CD4-positive, alpha-beta memory T cell (primary cell): ENCODE results near the gene ALG1. TPM values are rescaled to one million over a fixed set of nuclear protein-coding genes. Genes with fewer than 3 reads are reported as not detected.

Experiments
- CTCF ChIA-PET: fragments of 350-600 bp; sonication (Branson Sonifier 250); formaldehyde crosslinking; loops from one replicate; lab custom pipeline; 2021; ENCODE audit warnings: inconsistent platforms; ENCODE audit not compliant: partially characterized antibody; lab: Charles Lee
- POLR2A ChIA-PET: fragments of 350-600 bp; sonication (Branson Sonifier 250); formaldehyde crosslinking; loops from one replicate; lab custom pipeline; 2021; ENCODE audit not compliant: partially characterized antibody; lab: Charles Lee
- DNase-seq, 5 donors: peaks; one replicate each; pipeline versions ENCODE4 v3.0.0 to v3.0.0-alpha.2; 2020 to 2022; ENCODE audit warnings: mixed read lengths in 1 of 5
- H3K27ac ChIP-seq: one replicate; pipeline ENCODE4 v1.7.0; 2013; ENCODE audit warnings: low read depth, low read length
- H3K27me3 ChIP-seq: 2 replicates; pipeline ENCODE4 v1.7.0; 2013; ENCODE audit warnings: mild to moderate bottlenecking, low read length, moderate library complexity; ENCODE audit not compliant: insufficient read depth
- H3K36me3 ChIP-seq: 2 replicates; pipeline ENCODE4 v1.7.0; 2013; ENCODE audit warnings: mild to moderate bottlenecking, low read length, moderate library complexity; ENCODE audit not compliant: insufficient read depth
- H3K4me1 ChIP-seq: 2 replicates; pipeline ENCODE4 v1.7.0; 2013; ENCODE audit warnings: mild to moderate bottlenecking, low read length, moderate library complexity; ENCODE audit not compliant: insufficient read depth
- H3K4me3 ChIP-seq, 2 donors: one replicate each; pipeline ENCODE4 v1.7.0; 2013; ENCODE audit warnings: low read length in 2 of 2, mild to moderate bottlenecking in 1 of 2
- H3K9me3 ChIP-seq, 2 donors: one replicate each; pipeline ENCODE4 v1.7.0; 2013; ENCODE audit warnings: low read length in 2 of 2, control low read depth in 1 of 2; ENCODE audit not compliant: control insufficient read depth in 1 of 2
- H3K27ac Mint-ChIP-seq, 7 donors: one replicate each; pipeline ENCODE4 v1.8.0; 2020 to 2021; ENCODE audit warnings: mixed read lengths in 7 of 7, mild to moderate bottlenecking in 6 of 7, inconsistent platforms in 3 of 7, moderate library complexity in 3 of 7
- H3K27me3 Mint-ChIP-seq, 2 donors: one replicate each; pipeline ENCODE4 v1.8.0; 2020 to 2021; ENCODE audit warnings: mixed read lengths in 2 of 2
- H3K36me3 Mint-ChIP-seq, 2 donors: one replicate each; pipeline ENCODE4 v1.8.0; 2020 to 2021; ENCODE audit warnings: mixed read lengths in 2 of 2, inconsistent platforms in 1 of 2, mild to moderate bottlenecking in 1 of 2
- H3K4me1 Mint-ChIP-seq, 4 donors: one replicate each; pipeline ENCODE4 v1.8.0; 2020 to 2021; ENCODE audit warnings: mixed read lengths in 4 of 4, mild to moderate bottlenecking in 1 of 4
- H3K4me3 Mint-ChIP-seq, 8 donors: one replicate each; pipeline ENCODE4 v1.8.0; 2020 to 2021; ENCODE audit warnings: mixed read lengths in 8 of 8, mild to moderate bottlenecking in 7 of 8, moderate library complexity in 6 of 8, inconsistent platforms in 3 of 8
- H3K9me3 Mint-ChIP-seq, 8 donors: one replicate each; pipeline ENCODE4 v1.8.0; 2020 to 2021; ENCODE audit warnings: mixed read lengths in 8 of 8, mild to moderate bottlenecking in 5 of 8, inconsistent platforms in 3 of 8, moderate library complexity in 1 of 8
- intact Hi-C: fragments of 100-400 bp; cut with micrococcal nuclease; formaldehyde crosslinking; loops from one replicate; pipeline ENCODE4 v1.15.1; 2023
- polyA plus RNA-seq, 2 donors: library from polyadenylated mRNA; unstranded; fragments of 300-500 nt; fragmentation: Illumina TruSeq; gene quantifications; one replicate each; pipeline ENCODE4 v1.2.3, GENCODE V29; 2021
- total RNA-seq, 2 experiments: library from RNA; stranded (reverse); gene quantifications; one replicate each; pipeline ENCODE4 v1.2.3, GENCODE V29; 2021

Gene ALG1
- total and polyA plus RNA-seq, 4 experiments from 2014 or later: 23.5 to 34.0 (median 27.7) TPM

- Mint-ChIP-seq H3K4me3 (peak overlapping the region in 1 of 8 donors; percentile 55), H3K27me3 (no peaks in the 10 kb centered on the region), H3K27ac (no peak overlapping the region), H3K9me3 (no peaks in the 10 kb centered on the region), H3K4me1 (peaks cover 7 to 16% (median 9%) of the 10 kb centered on the region in 4 donors), H3K36me3 (peaks cover 8 to 25% of the 10 kb centered on the region in 2 donors)
- DNase-seq: no peak
- H3K4me3 ChIP-seq: no peak overlapping the region
- H3K4me1 ChIP-seq: peaks cover 8% of the 10 kb centered on the region
- no peak overlapping the region for H3K27ac ChIP-seq
- CTCF ChIA-PET: interaction anchor here (0.6 kb wide), 1 partner anchor 30 kb away, joined by 3 read pairs; no protein-coding TSS in a partner anchor
- intact Hi-C loops: no loop called here
- no peaks in the 10 kb centered on the region for H3K9me3 ChIP-seq
- peaks cover 10% of the 10 kb centered on the region for H3K36me3 ChIP-seq
- H3K27me3 ChIP-seq: no peaks in the 10 kb centered on the region
- POLR2A ChIA-PET: no interaction called here
These were observed 42.6 kb upstream of the ALG1 start for GRCh38 chr16:5028950-5029475.

DNA sequence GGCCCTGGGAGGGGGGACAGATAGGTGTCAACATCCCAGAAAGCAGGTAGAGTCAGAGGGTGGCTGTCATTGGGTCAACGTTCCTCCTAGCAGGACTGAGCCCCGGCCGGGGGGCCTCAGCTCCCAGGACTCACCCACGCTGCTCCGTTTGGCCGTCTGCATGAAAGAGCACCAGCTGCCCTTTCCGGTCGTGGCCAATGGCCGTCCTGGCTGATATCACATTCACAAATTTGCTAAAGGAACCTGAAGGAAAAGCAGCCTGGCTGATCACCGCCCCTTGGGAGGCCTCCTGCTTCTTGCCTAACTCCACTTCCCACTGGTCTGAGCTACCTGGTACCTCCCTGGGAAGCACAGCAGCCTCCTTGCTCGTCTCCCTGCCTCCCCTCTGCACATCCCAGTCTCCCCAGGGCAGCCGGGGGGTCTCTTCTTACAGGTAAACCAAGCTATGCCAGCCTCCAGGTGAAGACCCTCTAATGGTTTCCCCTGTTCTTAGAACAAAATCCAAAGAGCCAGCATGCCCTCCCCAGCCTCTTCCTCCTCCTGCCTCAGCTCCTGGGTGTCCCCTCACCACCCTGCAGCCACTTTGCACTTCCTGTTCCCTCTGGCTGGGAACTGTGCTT, 41.3 kb upstream of the ALG1 start:
- peaks cover 8 to 24% of the 10 kb centered on the region in 2 donors for H3K36me3 Mint-ChIP-seq
- no peak overlapping the region for H3K27ac Mint-ChIP-seq
- no peak for DNase-seq
- POLR2A ChIA-PET: interaction anchor here (1.7 kb wide), 1 partner anchor 42 kb away, joined by 6 read pairs; the partner anchor contains the start of gene ALG1
- CTCF ChIA-PET: interaction anchor here (1.1 kb wide), 1 partner anchor 14 kb away, joined by 4 read pairs; no protein-coding TSS in a partner anchor
- no peaks in the 10 kb centered on the region for H3K9me3 Mint-ChIP-seq
- Histone ChIP-seq H3K4me3 (no peak overlapping the region), H3K36me3 (peaks cover 10% of the 10 kb centered on the region), H3K27ac (no peak overlapping the region), H3K27me3 (no peaks in the 10 kb centered on the region), H3K4me1 (peaks cover 16% of the 10 kb centered on the region), H3K9me3 (no peaks in the 10 kb centered on the region)
- peaks cover 12 to 27% (median 15%) of the 10 kb centered on the region in 4 donors for H3K4me1 Mint-ChIP-seq
- H3K4me3 Mint-ChIP-seq: peak overlapping the region in 1 of 8 donors; percentile 15
- H3K27me3 Mint-ChIP-seq: no peaks in the 10 kb centered on the region
- intact Hi-C loops: no loop called here

- H3K27me3 Mint-ChIP-seq: no peaks in the 10 kb centered on the region
- H3K27ac Mint-ChIP-seq: peak overlapping the region in 1 of 7 donors; percentile 44
- Histone ChIP-seq H3K27me3 (no peaks in the 10 kb centered on the region), H3K4me1 (peaks cover 16% of the 10 kb centered on the region), H3K36me3 (peaks cover 10% of the 10 kb centered on the region), H3K27ac (no peak overlapping the region), H3K4me3 (no peak overlapping the region), H3K9me3 (no peaks in the 10 kb centered on the region)
- peak overlapping the region in 6 of 8 donors; percentile 58 to 79 (median 68) for H3K4me3 Mint-ChIP-seq
- intact Hi-C loops: no loop called here
- no peak for DNase-seq
- CTCF ChIA-PET: no interaction called here
- no peaks in the 10 kb centered on the region for H3K9me3 Mint-ChIP-seq
- peaks cover 12 to 32% (median 15%) of the 10 kb centered on the region in 4 donors for H3K4me1 Mint-ChIP-seq
- POLR2A ChIA-PET: interaction anchor here (1.7 kb wide), 1 partner anchor 40 kb away, joined by 6 read pairs; the partner anchor contains the start of gene ALG1
- peaks cover 8 to 24% of the 10 kb centered on the region in 2 donors for H3K36me3 Mint-ChIP-seq
These were observed 40.0 kb upstream of the ALG1 start for GRCh38 chr16:5031601-5032000.

DNA sequence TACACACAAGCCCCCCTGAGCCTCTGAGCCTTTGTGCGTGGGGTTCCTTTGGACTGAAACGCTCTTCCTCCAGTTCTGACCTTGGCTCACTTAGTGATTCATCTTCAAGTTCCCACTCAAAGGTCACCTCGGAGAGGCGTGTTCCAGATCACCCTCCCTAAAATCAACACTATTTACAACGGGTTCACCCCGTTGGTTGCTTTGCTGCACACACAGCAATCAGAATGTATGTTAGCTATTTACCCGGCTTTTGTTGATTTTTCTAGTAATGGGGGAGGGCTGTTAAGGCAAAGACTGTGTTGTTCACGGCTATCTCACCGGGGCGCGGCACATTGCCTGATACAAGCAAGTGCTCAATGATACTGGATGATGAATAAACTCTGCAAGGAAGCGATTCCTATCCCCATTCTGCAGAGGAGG, 38.9 kb upstream of the ALG1 start:
- intact Hi-C loops: loop anchor here (1.0 kb wide), 3 partner anchors 39 to 298 kb away; partner anchors contain the start of genes ALG1, ANKS3, DNAAF8 and EEF2KMT
- Histone ChIP-seq H3K27me3 (no peaks in the 10 kb centered on the region), H3K4me1 (peaks cover 16% of the 10 kb centered on the region), H3K27ac (peak overlapping the region; percentile 50), H3K36me3 (peaks cover 10% of the 10 kb centered on the region), H3K9me3 (no peaks in the 10 kb centered on the region), H3K4me3 (peak overlapping the region; percentile 26 to 86)
- peaks cover 5 to 20% of the 10 kb centered on the region in 2 donors for H3K36me3 Mint-ChIP-seq
- peak overlapping the region; percentile 47 to 92 (median 78) for H3K4me3 Mint-ChIP-seq
- no peaks in the 10 kb centered on the region for H3K9me3 Mint-ChIP-seq
- CTCF ChIA-PET: no interaction called here
- H3K27ac Mint-ChIP-seq: peak overlapping the region in 6 of 7 donors; percentile 19 to 87 (median 72)
- no peaks in the 10 kb centered on the region for H3K27me3 Mint-ChIP-seq
- POLR2A ChIA-PET: interaction anchor here (2.1 to 2.6 kb wide), 2 partner anchors 39 to 65 kb away, joined by 10 to 22 read pairs; partner anchors contain the start of genes ALG1 and EEF2KMT
- no peak for DNase-seq
- H3K4me1 Mint-ChIP-seq: peaks cover 12 to 32% (median 15%) of the 10 kb centered on the region in 4 donors

GRCh38 chr16:5033256-5034166, 38.1 kb upstream of the ALG1 start, which contains the start of gene NAGPA:
NAGPA (minus strand) TSS chr16:5033935; CDS start chr16:5033914, 21 bp downstream.
- no peaks in the 10 kb centered on the region for H3K27me3 Mint-ChIP-seq
- H3K36me3 Mint-ChIP-seq: peaks cover 5 to 18% of the 10 kb centered on the region in 2 donors
- POLR2A ChIA-PET: interaction anchor here (0.7 to 2.6 kb wide), 8 partner anchors 9 to 340 kb away, joined by 3 to 22 read pairs (median 4); partner anchors contain the start of genes ALG1, ANKS3, DNAAF8 and EEF2KMT
- intact Hi-C loops: loop anchor here (1.0 kb wide), 3 partner anchors 38 to 299 kb away; partner anchors contain the start of genes ALG1, ANKS3, DNAAF8 and EEF2KMT
- Histone ChIP-seq H3K4me3 (peak within 1 kb of the TSS; percentile 26 to 86), H3K27ac (peak within 1 kb of the TSS; percentile 50), H3K4me1 (peaks cover 16% of the 10 kb centered on the region), H3K9me3 (no peaks in the 10 kb centered on the region), H3K36me3 (peaks cover 10% of the 10 kb centered on the region), H3K27me3 (no peaks in the 10 kb centered on the region)
- H3K27ac Mint-ChIP-seq: peak within 1 kb of the TSS; percentile 88 to 96 (median 91)
- no peaks in the 10 kb centered on the region for H3K9me3 Mint-ChIP-seq
- peak; percentile 86 to 88 (median 87) for DNase-seq
- peaks cover 12 to 32% (median 15%) of the 10 kb centered on the region in 4 donors for H3K4me1 Mint-ChIP-seq
- H3K4me3 Mint-ChIP-seq: peak within 1 kb of the TSS; percentile 85 to 93 (median 90)
- CTCF ChIA-PET: interaction anchor here (1.0 to 1.5 kb wide), 2 partner anchors 23 to 42 kb away, joined by 3 to 4 read pairs; no protein-coding TSS in a partner anchor

GRCh38 chr16:5034167-5034523, 37.5 kb upstream of the ALG1 start:
- Histone ChIP-seq H3K9me3 (no peaks in the 10 kb centered on the region), H3K27ac (peak overlapping the region; percentile 50), H3K27me3 (no peaks in the 10 kb centered on the region), H3K4me3 (peak overlapping the region; percentile 26 to 86), H3K4me1 (peaks cover 16% of the 10 kb centered on the region), H3K36me3 (peaks cover 5% of the 10 kb centered on the region)
- peaks cover 12 to 32% (median 15%) of the 10 kb centered on the region in 4 donors for H3K4me1 Mint-ChIP-seq
- H3K27ac Mint-ChIP-seq: peak overlapping the region; percentile 88 to 96 (median 91)
- intact Hi-C loops: no loop called here
- H3K4me3 Mint-ChIP-seq: peak overlapping the region; percentile 85 to 93 (median 90)
- no peak for DNase-seq
- CTCF ChIA-PET: interaction anchor here (1.0 to 1.5 kb wide), 2 partner anchors 22 to 42 kb away, joined by 3 to 4 read pairs; no protein-coding TSS in a partner anchor
- peaks cover 1 to 12% of the 10 kb centered on the region in 2 donors for H3K36me3 Mint-ChIP-seq
- H3K9me3 Mint-ChIP-seq: no peaks in the 10 kb centered on the region
- no peaks in the 10 kb centered on the region for H3K27me3 Mint-ChIP-seq
- POLR2A ChIA-PET: interaction anchor here (0.7 to 2.6 kb wide), 8 partner anchors 10 to 340 kb away, joined by 3 to 22 read pairs (median 4); partner anchors contain the start of genes ALG1, ANKS3, DNAAF8 and EEF2KMT
